ENCODE results near the gene EMX2. TPM values are rescaled to one million over a fixed set of nuclear protein-coding genes. Genes with fewer than 3 reads are reported as not detected.

Gene EMX2
- total RNA-seq, 1 donor from 2014 or later, result not detected

DNA sequence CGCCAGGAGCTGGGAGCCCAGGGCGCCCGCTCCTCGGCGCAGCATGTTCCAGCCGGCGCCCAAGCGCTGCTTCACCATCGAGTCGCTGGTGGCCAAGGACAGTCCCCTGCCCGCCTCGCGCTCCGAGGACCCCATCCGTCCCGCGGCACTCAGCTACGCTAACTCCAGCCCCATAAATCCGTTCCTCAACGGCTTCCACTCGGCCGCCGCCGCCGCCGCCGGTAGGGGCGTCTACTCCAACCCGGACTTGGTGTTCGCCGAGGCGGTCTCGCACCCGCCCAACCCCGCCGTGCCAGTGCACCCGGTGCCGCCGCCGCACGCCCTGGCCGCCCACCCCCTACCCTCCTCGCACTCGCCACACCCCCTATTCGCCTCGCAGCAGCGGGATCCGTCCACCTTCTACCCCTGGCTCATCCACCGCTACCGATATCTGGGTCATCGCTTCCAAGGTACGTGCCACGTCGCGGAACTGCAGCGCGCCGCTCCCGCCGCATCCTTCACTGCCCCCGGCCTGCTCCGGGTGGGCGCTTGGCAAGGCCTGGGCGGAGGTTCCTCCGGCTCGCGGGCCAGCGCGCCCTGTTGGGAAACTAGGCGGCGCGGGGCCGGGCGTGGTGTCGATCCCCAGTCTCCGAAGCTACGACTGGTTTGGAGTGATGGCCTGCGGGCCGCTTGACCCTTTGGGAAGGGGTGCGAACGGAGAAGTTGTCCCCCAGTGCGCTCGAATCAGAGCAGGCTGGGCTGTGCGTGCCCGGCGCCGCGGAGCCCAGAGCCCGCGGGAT is 868 bp downstream of the EMX2 start:
- no peak for DNase-seq (ENCODE audit: extremely low read depth, low read depth, low spot score)

DNA sequence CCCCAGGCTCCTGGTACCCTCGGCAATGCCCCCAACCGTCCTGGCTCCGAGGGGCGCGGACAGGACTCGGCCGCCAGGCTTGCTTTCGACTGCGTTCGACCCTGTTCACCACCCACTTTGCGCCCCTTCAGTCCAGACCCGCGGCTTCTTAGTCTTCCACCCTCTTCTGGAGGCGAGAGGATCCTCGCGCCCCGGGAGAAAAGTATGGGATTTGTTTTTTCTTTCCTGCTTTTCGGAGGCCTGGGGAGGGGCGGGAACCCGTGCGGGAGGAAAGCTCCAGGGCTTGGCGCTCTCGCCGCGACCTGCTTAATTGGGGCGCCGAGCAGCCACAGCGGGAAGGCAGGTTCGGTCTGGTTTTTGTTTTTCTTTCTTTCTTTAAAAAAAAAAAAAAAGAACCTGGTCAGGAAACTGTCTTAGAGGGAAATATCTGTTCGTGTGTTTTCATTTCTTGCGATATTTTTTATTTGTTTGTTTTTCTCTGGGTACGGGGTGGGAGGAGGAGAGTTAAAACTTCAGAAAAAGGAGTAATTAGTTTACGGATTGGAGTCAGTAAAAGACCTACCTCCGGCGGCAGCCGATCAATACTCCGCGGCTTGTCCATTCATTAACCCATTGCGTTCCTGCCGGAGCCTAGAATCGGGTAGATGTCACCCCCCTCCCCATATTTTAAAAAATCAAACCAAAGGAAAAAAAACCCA is 1.6 kb downstream of the EMX2 start:
- DNase-seq (ENCODE audit: extremely low read depth, low read depth, low spot score), result no peak

DNA sequence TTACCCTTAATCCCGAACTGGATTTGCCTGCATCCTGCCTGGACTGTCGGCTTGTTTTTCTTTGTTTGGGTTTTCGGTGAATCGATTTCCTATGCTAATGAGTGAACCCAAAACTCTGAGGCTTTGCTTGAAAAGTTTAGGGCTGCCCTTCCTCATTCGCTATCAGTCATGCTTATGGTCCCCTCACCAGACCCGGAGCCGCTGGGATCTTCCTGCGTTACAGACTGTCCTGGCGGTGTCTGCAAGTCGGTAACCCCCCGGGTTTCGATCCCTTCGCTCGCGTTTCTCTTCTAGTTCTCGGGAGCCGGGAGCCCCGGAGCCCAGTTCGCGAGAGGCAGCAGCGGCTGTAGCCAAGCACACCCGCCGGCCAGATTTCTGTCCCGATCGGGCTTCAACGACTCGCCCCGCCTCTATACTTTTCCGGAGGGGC is 2.2 kb downstream of the EMX2 start:
- DNase-seq (ENCODE audit: extremely low read depth, low read depth, low spot score), result no peak

DNA sequence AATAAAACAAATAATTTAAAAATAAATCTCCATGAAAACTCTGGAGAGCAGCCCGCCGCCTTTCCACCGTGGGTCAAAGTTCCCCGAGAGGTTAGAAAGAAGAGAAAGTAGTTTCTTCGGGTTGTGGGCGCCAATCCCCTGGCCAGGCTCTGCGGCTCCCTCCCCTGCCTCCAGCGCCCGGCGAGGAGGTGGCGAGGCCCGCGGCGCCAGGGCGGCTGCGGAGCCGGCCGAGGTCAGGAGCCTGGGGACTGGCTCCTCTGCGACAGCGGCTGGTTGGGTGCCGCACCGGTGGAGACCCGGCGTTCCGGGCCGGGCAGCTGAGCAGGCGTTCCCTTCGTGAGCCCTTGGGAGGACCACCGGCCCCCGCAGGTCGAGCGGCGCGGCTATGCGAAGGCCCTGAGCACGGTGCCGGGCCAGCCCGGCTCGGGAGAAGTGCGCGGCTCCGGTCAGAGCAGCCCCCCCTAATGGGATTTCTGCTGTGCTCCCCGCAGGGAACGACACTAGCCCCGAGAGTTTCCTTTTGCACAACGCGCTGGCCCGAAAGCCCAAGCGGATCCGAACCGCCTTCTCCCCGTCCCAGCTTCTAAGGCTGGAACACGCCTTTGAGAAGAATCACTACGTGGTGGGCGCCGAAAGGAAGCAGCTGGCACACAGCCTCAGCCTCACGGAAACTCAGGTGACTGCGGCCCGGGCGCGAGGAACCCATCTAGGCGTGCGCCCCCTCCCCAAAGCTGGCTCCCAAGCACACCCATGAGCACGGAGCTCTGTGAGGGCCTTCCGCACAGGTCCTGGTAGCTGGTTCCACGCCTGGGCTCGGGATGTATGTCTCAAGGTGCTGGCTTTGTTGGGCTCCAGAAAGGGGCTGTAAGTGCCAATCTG is 2.8 kb downstream of the EMX2 start:
- no peak for DNase-seq (ENCODE audit: extremely low read depth, low read depth, low spot score)

DNA sequence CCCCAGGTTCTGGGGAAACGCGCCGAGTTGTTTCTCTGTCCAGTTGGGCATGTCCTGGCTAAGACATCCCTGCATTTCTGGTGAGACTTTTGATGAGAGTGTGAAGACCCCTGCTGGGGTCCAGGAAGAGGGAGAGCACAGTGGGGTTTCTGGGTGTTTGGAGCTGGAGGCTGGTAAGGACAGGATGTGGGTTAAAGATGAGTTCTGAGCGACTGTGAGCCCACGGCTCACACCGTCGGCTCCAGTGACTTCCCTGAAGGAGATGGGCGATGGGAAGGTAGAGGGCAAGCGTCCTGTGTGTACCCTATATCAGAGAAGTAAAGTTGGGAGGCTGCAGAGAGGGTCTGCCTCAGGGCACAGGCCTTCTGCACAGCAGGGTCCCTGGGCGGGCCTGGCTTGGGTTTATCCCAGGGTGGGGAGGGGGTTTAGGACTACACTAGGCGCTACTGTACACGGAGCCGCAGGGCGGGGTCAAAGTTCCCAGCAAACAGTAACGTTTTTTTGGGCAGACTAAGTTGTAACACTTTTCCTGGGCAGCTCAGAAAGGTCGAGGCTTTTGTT is 3.6 kb downstream of the EMX2 start:
- DNase-seq (ENCODE audit: extremely low read depth, low read depth, low spot score), result no peak

DNA sequence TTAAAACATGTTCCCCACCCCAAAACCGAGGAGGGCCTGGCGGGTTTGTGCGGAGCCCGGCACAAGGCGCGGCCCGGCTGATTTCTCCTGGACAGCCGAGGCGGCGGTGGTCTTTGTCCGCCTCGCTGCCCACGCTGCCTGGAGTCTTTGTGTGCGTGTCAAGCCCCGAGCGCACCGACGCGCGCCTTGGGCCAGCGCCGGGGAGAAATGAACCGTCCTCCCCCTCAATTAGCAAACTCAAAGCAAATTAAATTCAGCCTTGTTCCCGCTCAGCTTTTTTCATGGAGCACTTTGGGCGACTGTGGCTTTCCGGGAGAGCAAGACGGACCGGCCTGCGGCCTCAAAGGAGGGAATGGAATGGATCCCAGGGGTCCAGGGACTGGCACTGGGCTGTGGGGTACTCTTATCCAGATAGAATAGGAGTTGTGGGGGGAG is 4.1 kb downstream of the EMX2 start:
- no peak for DNase-seq (ENCODE audit: extremely low read depth, low read depth, low spot score)

DNA sequence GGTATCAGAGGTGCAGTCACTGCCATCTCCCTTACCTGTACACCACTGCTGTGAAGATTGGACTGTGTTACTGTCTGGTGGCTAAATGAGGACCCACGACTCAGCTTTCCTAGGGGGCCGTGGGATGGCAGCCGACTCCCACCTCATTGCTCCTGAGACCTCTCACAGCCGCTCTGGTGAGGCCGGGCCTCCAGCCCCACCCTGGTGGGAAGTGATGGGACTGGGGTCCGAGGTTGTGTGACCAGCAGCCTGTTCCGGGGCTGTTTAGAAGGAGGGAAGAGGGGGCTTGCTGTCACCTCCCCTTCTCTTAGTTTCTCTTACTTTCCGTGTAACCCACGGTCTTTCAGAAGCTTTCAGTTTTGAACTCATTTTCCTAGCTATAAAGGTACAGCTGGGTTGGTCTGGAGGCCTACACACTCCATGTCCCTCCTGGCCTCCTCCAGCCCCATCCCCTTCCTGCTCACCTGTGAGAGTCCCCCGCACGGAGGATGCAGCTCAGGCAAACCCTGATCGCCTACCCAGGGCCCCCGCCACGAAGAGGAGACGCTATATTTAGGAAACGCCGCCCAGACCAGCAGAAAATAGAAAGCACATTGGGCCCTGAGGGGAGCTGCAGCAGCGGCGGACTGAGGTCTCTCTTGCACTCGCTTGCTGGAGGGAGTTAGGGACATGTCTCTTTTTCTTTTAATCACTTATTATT is 4.6 kb downstream of the EMX2 start:
- DNase-seq (ENCODE audit: extremely low read depth, low read depth, low spot score), result no peak

DNA sequence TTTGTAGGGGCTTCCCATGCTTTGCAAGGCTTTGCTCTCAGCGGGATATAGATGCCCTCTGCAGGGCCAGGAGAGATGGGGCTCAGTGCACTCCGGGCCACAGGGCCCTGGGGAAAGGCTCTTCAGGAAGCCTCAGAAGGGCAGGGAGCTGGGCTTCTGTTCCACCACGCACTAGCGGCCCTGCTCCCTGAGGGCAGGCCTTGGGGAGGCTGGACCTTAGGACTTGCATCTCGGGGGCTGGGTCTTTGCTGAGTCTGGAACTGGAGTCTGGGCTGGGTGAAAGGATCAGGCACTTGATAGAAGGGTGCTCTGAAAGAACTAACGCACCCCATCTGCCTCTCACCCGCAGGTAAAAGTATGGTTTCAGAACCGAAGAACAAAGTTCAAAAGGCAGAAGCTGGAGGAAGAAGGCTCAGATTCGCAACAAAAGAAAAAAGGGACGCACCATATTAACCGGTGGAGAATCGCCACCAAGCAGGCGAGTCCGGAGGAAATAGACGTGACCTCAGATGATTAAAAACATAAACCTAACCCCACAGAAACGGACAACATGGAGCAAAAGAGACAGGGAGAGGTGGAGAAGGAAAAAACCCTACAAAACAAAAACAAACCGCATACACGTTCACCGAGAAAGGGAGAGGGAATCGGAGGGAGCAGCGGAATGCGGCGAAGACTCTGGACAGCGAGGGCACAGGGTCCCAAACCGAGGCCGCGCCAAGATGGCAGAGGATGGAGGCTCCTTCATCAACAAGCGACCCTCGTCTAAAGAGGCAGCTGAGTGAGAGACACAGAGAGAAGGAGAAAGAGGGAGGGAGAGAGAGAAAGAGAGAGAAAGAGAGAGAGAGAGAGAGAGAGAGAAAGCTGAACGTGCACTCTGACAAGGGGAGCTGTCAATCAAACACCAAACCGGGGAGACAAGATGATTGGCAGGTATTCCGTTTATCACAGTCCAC is 5.4 kb downstream of the EMX2 start:
- no peak for DNase-seq (ENCODE audit: extremely low read depth, low read depth, low spot score)

DNA sequence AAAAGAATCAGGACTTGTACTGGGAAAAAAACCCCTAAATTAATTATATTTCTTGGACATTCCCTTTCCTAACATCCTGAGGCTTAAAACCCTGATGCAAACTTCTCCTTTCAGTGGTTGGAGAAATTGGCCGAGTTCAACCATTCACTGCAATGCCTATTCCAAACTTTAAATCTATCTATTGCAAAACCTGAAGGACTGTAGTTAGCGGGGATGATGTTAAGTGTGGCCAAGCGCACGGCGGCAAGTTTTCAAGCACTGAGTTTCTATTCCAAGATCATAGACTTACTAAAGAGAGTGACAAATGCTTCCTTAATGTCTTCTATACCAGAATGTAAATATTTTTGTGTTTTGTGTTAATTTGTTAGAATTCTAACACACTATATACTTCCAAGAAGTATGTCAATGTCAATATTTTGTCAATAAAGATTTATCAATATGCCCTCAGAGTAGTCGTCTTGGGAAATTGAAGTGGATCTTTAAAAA is 6.6 kb downstream of the EMX2 start:
- DNase-seq (ENCODE audit: extremely low read depth, low read depth, low spot score), result no peak

DNA sequence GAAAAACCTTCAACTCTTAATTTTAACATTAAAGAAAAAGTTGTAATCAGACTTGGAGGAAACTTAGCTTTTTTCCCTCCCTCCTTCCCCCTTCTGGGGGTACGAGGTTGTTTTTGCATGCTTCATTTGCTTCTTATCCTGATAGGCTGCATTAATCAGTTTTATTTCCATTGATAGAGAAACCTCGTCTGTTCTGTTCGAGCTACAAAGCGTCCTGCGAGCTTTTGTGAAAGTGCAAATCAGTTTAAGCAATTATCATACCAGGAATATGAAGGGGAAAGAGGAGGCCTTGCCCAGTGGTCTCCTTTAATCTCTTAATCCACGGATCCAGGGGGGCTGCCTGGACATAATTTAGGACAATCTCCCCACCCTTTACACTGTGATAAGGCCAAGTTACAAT is 7.5 kb downstream of the EMX2 start:
- DNase-seq (ENCODE audit: extremely low read depth, low read depth, low spot score), result no peak

DNA sequence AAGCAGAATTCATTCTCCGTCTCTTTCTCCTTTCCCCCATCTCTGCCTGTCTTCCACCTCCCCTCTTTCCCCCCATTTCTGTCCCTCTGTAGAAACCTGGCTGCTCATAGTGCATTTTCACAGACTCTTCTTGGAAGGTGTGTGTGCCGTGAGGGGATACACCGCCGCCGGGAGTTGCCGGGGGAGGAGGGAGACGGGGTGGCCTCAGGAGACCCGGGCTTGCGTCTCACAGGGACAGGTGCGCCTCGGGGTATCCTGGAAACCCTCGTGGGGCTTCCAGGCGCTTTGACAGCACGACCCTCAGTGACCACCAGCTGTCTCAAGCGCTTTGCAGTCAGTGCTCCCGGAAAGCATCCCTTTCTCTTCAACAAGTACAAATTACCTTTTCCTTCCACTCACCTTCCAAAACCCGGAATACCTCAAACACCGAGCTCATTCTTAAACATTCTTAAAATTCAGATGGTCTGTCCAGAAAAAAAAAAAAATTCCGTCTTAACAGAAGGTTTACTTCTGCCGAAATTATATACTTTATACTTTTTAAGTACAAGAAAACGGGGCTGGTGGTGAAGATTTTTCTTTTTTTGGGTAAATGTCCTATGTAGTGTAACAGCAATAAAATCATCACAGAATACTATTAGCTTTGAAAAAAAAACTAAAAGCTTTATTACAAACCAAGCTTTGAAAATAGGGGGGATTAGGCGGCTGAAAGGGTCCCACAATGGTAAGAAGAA is 8.2 kb downstream of the EMX2 start:
- no peak for DNase-seq (ENCODE audit: extremely low read depth, low read depth, low spot score)

DNA sequence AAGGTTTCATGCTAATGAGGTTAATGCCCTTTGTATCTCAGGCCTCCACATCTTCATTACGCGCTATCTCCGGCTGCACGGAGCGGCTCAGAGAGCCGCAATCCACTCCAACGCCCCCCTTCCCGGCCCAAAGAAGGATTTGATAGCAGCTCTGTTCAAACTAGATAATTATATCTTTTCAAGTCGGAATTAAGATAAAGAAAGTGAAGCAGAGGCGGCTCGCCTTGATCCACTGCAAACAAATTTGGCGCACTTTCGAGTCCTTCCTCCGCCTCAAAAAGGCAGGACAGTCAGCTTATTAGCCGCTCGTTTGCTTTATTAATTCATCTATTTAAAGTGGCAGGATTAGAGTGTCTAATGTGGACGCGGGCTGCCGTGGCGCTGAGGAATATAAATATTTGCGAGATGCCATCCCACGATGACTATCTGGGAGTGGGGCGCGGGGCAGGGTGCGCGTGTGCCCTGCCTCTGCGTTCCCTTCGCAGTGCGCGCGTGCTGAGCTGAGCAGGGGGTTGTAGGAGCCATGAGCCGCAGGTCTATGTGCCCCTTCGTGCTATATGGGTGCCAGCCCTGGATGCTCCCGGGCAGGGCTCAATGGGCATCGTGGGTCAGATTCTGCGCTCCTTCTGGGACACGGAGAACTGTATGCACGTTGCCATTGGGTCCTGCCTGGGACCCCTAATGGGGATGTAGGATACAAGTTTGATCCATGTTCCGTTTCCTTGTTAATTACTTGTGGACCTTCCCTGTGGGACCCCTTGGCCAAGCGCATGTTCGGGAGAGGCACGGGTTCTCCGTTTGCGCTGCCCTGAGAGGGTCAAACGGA is 9.0 kb downstream of the EMX2 start:
- DNase-seq (ENCODE audit: extremely low read depth, low read depth, low spot score), result no peak

DNA sequence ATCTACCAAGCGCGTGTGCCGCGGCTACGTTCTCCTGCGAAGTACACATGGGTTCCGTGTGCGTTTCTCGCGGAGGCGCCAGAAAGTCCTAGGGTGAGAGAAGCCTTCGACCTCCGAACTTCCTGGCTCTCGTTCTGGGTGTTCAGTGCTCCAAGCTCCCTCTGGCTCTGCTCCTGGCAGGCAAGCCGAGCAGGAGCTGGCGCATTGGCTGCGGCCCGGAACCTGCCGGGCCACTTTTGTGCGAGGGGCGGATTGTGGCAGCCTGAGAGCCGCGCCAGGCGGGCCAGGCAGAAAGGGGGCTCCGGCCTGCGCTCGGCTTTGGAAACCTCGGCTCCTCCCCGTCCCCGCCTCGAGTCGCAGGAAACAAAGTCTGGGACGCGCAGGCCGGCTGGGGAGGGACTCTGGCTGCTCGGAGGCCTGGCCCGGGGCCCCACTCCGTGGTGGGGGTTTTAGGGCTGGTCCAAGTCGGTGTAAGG is 9.6 kb downstream of the EMX2 start:
- DNase-seq (ENCODE audit: extremely low read depth, low read depth, low spot score), result no peak

DNA sequence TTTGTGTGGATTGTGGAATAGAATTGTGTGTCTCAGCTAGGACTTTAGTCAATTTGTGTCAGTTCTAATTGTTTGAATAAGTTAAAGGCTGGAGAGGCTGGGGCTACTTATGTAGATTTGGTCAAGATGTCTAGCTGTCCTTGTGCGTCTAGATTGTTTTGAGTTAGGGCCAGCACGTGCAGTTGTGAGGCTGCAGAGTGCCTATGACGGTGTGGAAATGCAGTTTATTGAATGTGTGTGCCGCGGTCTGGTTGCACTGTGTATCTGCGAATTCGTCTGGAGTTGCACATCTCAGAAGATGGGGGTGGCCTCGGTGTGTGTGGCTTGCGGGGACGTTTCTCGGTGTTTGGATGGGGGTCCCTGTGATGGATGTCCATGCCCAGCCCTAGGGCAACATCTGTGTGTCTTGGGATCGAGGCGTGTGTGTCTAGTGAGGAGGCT is 10.2 kb downstream of the EMX2 start:
- DNase-seq (ENCODE audit: extremely low read depth, low read depth, low spot score), result no peak

DNA sequence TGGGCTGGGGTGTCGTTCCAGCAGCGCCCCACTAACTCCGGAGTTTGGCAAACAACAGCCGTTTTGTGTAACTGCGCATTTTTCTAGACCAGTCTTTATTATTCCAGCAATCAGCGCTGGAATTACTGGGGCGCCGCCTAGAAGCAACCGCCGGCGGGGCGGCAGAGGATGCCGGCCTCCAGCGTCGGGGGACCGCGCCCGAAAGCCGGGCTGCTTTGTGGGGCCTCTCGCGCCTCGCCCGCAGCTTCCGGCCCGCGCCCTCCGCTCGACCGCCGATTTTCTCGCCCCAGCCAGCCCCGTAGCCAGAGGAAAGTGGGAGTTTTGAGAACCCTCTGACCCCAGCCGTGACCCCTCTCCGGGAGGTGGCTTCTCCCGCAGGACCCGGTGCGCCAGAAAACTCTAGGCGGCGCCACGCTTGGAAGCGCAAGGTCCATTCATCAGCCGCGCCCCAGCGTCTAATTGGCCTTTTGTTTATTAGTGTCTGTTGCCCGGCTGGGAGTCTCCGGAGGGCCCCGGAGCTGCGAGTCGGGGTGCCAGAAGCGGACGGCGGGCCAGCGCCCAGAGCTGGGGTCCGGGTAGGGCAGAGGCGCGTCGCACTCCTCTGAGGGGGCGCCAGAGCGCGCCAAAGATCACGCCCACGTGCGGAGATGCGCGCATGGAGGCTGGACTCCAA is 10.7 kb downstream of the EMX2 start:
- DNase-seq (ENCODE audit: extremely low read depth, low read depth, low spot score), result no peak

DNA sequence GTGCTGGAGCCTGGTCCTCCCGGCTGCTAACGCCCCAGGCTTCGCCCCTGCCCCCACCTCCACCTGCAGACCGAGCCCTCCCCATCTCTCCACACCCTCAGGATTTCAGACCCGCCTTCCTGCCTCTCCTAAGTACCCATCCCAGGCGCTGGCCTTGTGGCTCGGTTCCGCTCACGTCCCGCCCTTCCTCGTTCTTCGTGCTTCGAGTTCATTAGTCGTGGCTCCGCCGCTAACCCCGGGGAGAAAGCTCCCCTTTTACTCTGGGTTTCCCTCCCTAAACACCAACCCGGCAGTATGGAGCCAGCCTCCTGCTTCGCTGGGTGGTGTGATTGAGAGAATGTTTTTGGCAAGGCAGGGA is 11.2 kb downstream of the EMX2 start:
- DNase-seq (ENCODE audit: extremely low read depth, low read depth, low spot score), result no peak

DNA sequence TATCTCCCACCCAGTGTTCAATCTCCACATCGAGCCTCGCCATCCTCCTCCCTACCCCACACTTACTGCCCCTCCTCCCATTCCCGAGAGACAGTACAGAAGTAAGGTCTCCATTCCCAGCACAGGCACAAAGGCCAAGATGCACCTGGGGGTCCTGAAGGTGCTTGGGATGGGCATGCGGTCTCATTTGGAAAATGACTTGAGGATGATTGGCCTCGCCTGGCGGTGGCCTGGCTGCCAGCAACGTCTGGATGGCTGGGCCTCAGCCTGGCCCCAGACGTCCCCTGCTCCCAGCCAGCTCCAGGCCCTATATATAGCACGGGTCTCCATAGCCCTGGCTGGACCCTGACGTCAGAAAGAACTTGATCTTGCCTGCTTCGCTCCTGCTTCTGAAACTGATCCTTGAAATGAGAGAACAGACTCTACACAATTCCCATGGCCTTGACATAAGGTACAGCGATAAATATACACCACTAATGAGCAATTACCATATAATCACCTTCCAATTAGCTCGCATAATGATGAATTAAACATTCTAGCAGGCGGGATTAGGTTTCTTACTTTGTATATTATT is 11.8 kb downstream of the EMX2 start:
- DNase-seq (ENCODE audit: extremely low read depth, low read depth, low spot score), result no peak

All from glomerular endothelial cell (primary cell).